HepG2 (cell line): ENCODE measurements around the gene ARID3C. TPM values are rescaled to one million over a fixed set of nuclear protein-coding genes. Genes with fewer than 3 reads are reported as not detected.
A peak's percentile ranks its signal among the peaks of the same experiment; 100 is the strongest.

Experiments used
- LRRFIP1 ChIP-seq: sonication (generic); formaldehyde crosslinking; conservative IDR thresholded peaks from 2 replicates; pipeline ENCODE4 v1.4.0; 2020; ENCODE audit warnings: missing genetic modification reagents
- MIER2 ChIP-seq: IDR thresholded peaks from 2 replicates; pipeline ENCODE4 v1.6.1; 2016; ENCODE audit warnings: missing biosample characterization, missing genetic modification reagents
- ZBTB20 ChIP-seq: sonication (generic); formaldehyde crosslinking; IDR thresholded peaks from 2 replicates; pipeline ENCODE4 v1.8.1; 2023; ENCODE audit warnings: missing genetic modification reagents, low read depth, mild to moderate bottlenecking, borderline replicate concordance
- ZBTB4 ChIP-seq: sonication (generic); formaldehyde crosslinking; IDR thresholded peaks from 2 replicates; pipeline ENCODE4 v1.4.0; 2020; ENCODE audit warnings: missing genetic modification reagents, mild to moderate bottlenecking, borderline replicate concordance
- ZBTB40 ChIP-seq, 2 experiments: fragments of 450-650 bp in 1 of 2; sonication (generic) in 1 of 2; formaldehyde crosslinking in 1 of 2; IDR thresholded peaks; 2 replicates each; pipeline versions ENCODE4 v1.6.1 to v1.8.0; 2016 to 2022; ENCODE audit warnings: antibody characterized with exemption in 1 of 2, mild to moderate bottlenecking in 1 of 2, missing genetic modification reagents in 1 of 2
- ZBTB7A ChIP-seq: sonication (generic); formaldehyde crosslinking; IDR thresholded peaks from 2 replicates; pipeline ENCODE4 v1.8.0; 2022; ENCODE audit warnings: mild to moderate bottlenecking, missing genetic modification reagents
- ZNF33A ChIP-seq: sonication (generic); formaldehyde crosslinking; IDR thresholded peaks from 2 replicates; pipeline ENCODE4 v1.5.1; 2020; ENCODE audit warnings: missing genetic modification reagents, mild to moderate bottlenecking, moderate library complexity, borderline replicate concordance
- polyA plus RNA-seq, 8 experiments: library from polyadenylated mRNA; depleted of rRNA in 3 of 8; stranded (reverse) in 7 of 8; unstranded in 1 of 8; fragments of >200 nt; fragmentation: Illumina TruSeq in 4 of 8; extraction: Trizol in 4 of 8; gene quantifications; 2 replicates each; pipeline versions ENCODE4 v1.2.1 to v1.2.3, GENCODE V29; 2011 to 2016; ENCODE audit warnings: low read depth in 4 of 8, missing spikeins in 1 of 8, mixed read lengths in 1 of 8; ENCODE audit not compliant: insufficient read depth in 1 of 8
- total RNA-seq, 5 experiments: library from RNA; depleted of rRNA; stranded (reverse); fragments of >200 nt; fragmentation: Illumina TruSeq; extraction: Trizol; gene quantifications; 2 replicates each; pipeline ENCODE4 v1.2.3, GENCODE V29; 2016; ENCODE audit warnings: low read depth in 1 of 5

Gene ARID3C
- total and polyA plus RNA-seq, 2 of the 13 experiments (the other 11 are each of a cell fraction or from before 2014, with no cell fraction given) = not detected

GRCh38 chr9:34637356-34638137, 8.7 kb upstream of the ARID3C start, which contains the start of gene SIGMAR1 (continued):
- TF ChIP-seq ZBTB40 (IDR thresholded peaks at IDR 0.05) (no peak), ZBTB40 (CRISPR knock-in tag; IDR thresholded peaks at IDR 0.05) (peak; percentile 69; the same call in 1 of the 2 replicates), ZBTB7A (CRISPR knock-in tag) (no peak), ZBTB4 (no peak), ZNF33A (no peak), MIER2 (no peak), LRRFIP1 (CRISPR knock-in tag) (no peak), ZBTB20 (CRISPR knock-in tag) (no peak; the same call in 1 of the 2 replicates)
